Neural crest cell (in vitro differentiated cells): ENCODE measurements around the gene ADGRA1. TPM values are rescaled to one million over a fixed set of nuclear protein-coding genes. Genes with fewer than 3 reads are reported as not detected.

Experiments
- DNase-seq: peaks from one replicate; pipeline ENCODE4 v3.0.0; 2021; ENCODE audit warnings: low read depth, mixed read lengths, low spot score
- H3K27ac Mint-ChIP-seq: one replicate; pipeline ENCODE4 v1.8.0; 2021; ENCODE audit warnings: mild to moderate bottlenecking, mixed read lengths; ENCODE audit not compliant: unreplicated experiment
- H3K27me3 Mint-ChIP-seq: 2 replicates; pipeline ENCODE4 v1.8.0; 2021; ENCODE audit warnings: low read depth, mild to moderate bottlenecking, mixed read lengths
- H3K36me3 Mint-ChIP-seq: 2 replicates; pipeline ENCODE4 v1.8.0; 2021; ENCODE audit warnings: low read depth, mild to moderate bottlenecking, mixed read lengths
- H3K4me1 Mint-ChIP-seq: 2 replicates; pipeline ENCODE4 v1.8.0; 2021; ENCODE audit warnings: mixed read lengths
- H3K4me3 Mint-ChIP-seq: one replicate; pipeline ENCODE4 v1.8.0; 2021; ENCODE audit warnings: mild to moderate bottlenecking, mixed read lengths
- H3K9me3 Mint-ChIP-seq: 2 replicates; pipeline ENCODE4 v1.8.0; 2021; ENCODE audit warnings: mixed read lengths
- CTCF ChIP-seq: fragments of 200-600 bp; sonication (generic); conservative IDR thresholded peaks from 2 replicates; pipeline ENCODE4 v1.5.0; 2021; ENCODE audit warnings: antibody characterized with exemption, mild to moderate bottlenecking
- total RNA-seq: library from RNA; stranded (reverse); gene quantifications from 2 replicates; pipeline ENCODE4 v1.2.1, GENCODE V29; 2021

Gene ADGRA1
- total RNA-seq, 1 donor from 2014 or later: 0.33 TPM

DNA sequence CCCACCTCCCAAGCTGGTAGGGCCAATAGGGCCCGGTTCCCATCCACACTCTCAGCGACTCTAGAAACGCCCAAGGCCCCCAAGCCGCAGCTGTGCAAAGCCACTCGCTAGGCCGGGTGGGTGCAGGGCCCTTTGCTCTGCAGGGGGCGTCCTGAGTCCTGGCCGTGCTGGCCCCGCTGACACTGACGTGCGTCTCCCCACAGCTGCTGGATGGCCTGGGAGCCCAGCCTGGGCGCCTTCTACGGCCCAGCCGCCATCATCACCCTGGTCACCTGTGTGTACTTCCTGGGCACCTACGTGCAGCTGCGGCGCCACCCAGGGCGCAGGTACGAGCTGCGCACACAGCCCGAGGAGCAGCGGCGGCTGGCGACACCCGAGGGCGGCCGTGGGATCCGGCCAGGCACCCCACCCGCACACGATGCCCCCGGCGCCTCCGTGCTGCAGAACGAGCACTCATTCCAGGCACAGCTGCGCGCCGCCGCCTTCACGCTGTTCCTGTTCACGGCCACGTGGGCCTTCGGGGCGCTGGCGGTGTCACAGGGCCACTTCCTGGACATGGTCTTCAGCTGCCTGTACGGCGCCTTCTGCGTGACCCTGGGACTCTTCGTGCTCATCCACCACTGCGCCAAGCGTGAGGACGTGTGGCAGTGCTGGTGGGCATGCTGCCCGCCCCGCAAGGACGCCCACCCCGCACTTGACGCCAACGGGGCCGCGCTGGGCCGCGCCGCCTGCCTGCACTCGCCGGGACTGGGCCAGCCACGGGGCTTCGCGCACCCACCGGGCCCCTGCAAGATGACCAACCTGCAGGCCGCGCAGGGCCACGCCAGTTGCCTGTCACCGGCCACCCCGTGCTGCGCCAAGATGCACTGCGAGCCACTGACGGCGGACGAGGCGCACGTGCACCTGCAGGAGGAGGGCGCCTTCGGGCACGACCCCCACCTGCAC, 40.7 kb downstream of the ADGRA1 start:
- no peak overlapping the region for H3K27ac Mint-ChIP-seq
- H3K4me1 Mint-ChIP-seq: peaks cover 4% of the 10 kb centered on the region

GRCh38 chr10:133129071-133129858, 41.5 kb downstream of the ADGRA1 start:
- DNase-seq: no peak
- Mint-ChIP-seq H3K9me3 (no peaks in the 10 kb centered on the region), H3K4me3 (no peak overlapping the region), H3K27me3 (peaks cover 22% of the 10 kb centered on the region), H3K27ac (no peak overlapping the region), H3K4me1 (peaks cover 4% of the 10 kb centered on the region), H3K36me3 (no peaks in the 10 kb centered on the region)
- no peak for TF ChIP-seq CTCF

More for the DNA sequence above, 40.7 kb downstream of the ADGRA1 start:
- no peaks in the 10 kb centered on the region for H3K9me3 Mint-ChIP-seq
- no peaks in the 10 kb centered on the region for H3K36me3 Mint-ChIP-seq
- TF ChIP-seq CTCF: no peak
- DNase-seq: no peak
- peaks cover 24% of the 10 kb centered on the region for H3K27me3 Mint-ChIP-seq
- no peak overlapping the region for H3K4me3 Mint-ChIP-seq

GRCh38 chr10:133129859-133130495, 42.3 kb downstream of the ADGRA1 start:
- Mint-ChIP-seq H3K27ac (no peak overlapping the region), H3K27me3 (peaks cover 17% of the 10 kb centered on the region), H3K4me1 (peaks cover 2% of the 10 kb centered on the region), H3K36me3 (no peaks in the 10 kb centered on the region), H3K9me3 (no peaks in the 10 kb centered on the region), H3K4me3 (no peak overlapping the region)
- no peak for DNase-seq
- no peak for TF ChIP-seq CTCF

- Mint-ChIP-seq H3K4me3 (no peak overlapping the region), H3K4me1 (no peaks in the 10 kb centered on the region)
- no peak for DNase-seq
These were observed 42.9 kb downstream of the ADGRA1 start for GRCh38 chr10:133130602-133131001.

More at GRCh38 chr10:133130602-133131001, 42.9 kb downstream of the ADGRA1 start:
- H3K27me3 Mint-ChIP-seq: peaks cover 13% of the 10 kb centered on the region
- no peaks in the 10 kb centered on the region for H3K36me3 Mint-ChIP-seq
- TF ChIP-seq CTCF: no peak
- H3K27ac Mint-ChIP-seq: no peak overlapping the region
- no peaks in the 10 kb centered on the region for H3K9me3 Mint-ChIP-seq
